ENCODE results near the gene BET1. TPM values are rescaled to one million over a fixed set of nuclear protein-coding genes. Genes with fewer than 3 reads are reported as not detected.
A peak's percentile ranks its signal among the peaks of the same experiment; 100 is the strongest.

The BET1 gene
- total and polyA plus RNA-seq, 9 of the 15 experiments (the other 6 are each of a cell fraction or from before 2014, with no cell fraction given), result 15.8 to 190 (median 37.8) TPM

DNA sequence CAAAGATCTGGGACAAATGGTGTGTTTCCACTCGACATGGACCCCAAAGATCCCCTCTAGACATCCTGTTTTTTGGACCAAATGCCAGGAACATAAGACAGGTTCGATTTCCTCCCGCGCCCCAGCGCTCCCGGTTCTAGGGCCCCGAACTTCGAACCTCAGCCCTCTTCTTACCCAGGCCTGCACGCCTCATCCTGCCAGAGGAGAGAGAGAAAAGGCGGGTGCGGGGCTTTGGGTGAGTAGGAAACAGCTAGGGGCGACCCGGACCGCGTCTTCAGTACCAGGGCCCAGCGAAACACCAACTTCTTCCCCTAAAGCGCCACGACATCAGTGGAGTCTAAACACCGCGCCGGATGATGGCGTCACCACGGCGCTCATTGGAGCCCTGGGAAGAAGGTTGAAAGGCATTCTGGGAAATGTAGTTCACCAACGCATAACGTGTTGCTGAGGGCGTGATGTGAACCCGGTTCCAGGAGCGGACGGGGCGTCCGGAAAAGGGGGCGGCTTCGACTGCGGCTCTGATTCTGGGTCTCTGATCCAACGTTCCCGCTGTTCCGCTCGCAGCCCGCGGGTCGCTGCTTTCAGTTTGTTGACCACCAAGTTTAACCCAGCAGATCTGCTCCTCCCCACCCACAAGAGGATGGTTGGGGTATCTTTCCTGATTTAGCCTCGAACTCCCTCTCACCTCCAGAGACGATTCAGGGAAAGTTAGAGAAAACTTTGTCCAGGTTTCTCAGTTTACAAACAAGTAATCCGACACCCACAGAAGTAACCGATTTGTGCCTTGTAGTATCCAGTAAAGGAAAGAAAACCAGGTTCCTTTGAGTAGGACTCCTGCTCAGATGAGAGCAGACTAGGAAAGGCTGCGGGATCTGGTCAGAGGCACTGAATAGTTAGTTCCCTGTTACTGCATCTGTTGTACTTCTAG, at the start of gene BET1 (continued):
- no peak for TF ChIP-seq ZNF75A (CRISPR knock-in tag; IDR thresholded peaks at IDR 0.05)
- no peak for TF ChIP-seq HNRNPK (IDR thresholded peaks at IDR 0.05; ENCODE audit: low read depth, low read length, poor library complexity, severe bottlenecking)
- TF ChIP-seq, protein P1, sequence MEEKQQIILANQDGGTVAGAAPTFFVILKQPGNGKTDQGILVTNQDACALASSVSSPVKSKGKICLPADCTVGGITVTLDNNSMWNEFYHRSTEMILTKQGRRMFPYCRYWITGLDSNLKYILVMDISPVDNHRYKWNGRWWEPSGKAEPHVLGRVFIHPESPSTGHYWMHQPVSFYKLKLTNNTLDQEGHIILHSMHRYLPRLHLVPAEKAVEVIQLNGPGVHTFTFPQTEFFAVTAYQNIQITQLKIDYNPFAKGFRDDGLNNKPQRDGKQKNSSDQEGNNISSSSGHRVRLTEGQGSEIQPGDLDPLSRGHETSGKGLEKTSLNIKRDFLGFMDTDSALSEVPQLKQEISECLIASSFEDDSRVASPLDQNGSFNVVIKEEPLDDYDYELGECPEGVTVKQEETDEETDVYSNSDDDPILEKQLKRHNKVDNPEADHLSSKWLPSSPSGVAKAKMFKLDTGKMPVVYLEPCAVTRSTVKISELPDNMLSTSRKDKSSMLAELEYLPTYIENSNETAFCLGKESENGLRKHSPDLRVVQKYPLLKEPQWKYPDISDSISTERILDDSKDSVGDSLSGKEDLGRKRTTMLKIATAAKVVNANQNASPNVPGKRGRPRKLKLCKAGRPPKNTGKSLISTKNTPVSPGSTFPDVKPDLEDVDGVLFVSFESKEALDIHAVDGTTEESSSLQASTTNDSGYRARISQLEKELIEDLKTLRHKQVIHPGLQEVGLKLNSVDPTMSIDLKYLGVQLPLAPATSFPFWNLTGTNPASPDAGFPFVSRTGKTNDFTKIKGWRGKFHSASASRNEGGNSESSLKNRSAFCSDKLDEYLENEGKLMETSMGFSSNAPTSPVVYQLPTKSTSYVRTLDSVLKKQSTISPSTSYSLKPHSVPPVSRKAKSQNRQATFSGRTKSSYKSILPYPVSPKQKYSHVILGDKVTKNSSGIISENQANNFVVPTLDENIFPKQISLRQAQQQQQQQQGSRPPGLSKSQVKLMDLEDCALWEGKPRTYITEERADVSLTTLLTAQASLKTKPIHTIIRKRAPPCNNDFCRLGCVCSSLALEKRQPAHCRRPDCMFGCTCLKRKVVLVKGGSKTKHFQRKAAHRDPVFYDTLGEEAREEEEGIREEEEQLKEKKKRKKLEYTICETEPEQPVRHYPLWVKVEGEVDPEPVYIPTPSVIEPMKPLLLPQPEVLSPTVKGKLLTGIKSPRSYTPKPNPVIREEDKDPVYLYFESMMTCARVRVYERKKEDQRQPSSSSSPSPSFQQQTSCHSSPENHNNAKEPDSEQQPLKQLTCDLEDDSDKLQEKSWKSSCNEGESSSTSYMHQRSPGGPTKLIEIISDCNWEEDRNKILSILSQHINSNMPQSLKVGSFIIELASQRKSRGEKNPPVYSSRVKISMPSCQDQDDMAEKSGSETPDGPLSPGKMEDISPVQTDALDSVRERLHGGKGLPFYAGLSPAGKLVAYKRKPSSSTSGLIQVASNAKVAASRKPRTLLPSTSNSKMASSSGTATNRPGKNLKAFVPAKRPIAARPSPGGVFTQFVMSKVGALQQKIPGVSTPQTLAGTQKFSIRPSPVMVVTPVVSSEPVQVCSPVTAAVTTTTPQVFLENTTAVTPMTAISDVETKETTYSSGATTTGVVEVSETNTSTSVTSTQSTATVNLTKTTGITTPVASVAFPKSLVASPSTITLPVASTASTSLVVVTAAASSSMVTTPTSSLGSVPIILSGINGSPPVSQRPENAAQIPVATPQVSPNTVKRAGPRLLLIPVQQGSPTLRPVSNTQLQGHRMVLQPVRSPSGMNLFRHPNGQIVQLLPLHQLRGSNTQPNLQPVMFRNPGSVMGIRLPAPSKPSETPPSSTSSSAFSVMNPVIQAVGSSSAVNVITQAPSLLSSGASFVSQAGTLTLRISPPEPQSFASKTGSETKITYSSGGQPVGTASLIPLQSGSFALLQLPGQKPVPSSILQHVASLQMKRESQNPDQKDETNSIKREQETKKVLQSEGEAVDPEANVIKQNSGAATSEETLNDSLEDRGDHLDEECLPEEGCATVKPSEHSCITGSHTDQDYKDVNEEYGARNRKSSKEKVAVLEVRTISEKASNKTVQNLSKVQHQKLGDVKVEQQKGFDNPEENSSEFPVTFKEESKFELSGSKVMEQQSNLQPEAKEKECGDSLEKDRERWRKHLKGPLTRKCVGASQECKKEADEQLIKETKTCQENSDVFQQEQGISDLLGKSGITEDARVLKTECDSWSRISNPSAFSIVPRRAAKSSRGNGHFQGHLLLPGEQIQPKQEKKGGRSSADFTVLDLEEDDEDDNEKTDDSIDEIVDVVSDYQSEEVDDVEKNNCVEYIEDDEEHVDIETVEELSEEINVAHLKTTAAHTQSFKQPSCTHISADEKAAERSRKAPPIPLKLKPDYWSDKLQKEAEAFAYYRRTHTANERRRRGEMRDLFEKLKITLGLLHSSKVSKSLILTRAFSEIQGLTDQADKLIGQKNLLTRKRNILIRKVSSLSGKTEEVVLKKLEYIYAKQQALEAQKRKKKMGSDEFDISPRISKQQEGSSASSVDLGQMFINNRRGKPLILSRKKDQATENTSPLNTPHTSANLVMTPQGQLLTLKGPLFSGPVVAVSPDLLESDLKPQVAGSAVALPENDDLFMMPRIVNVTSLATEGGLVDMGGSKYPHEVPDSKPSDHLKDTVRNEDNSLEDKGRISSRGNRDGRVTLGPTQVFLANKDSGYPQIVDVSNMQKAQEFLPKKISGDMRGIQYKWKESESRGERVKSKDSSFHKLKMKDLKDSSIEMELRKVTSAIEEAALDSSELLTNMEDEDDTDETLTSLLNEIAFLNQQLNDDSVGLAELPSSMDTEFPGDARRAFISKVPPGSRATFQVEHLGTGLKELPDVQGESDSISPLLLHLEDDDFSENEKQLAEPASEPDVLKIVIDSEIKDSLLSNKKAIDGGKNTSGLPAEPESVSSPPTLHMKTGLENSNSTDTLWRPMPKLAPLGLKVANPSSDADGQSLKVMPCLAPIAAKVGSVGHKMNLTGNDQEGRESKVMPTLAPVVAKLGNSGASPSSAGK (IDR thresholded peaks at IDR 0.05), result 0 out of 2 replicates have a peak, but pooled peaks have one; percentile 30
- no peak for TF ChIP-seq ZNF41 (CRISPR knock-in tag; conservative IDR thresholded peaks at IDR 0.05)
- peak; percentile 73 for TF ChIP-seq MYC (IDR thresholded peaks at IDR 0.05; ENCODE audit: low read depth, low read length)
- no peak for TF ChIP-seq MYC (CRISPR knock-in tag; IDR thresholded peaks at IDR 0.05; ENCODE audit: borderline replicate concordance, low read depth)
- no peak for TF ChIP-seq ERF (CRISPR knock-in tag; IDR thresholded peaks at IDR 0.05)
- no peak for TF ChIP-seq SAFB (IDR thresholded peaks at IDR 0.05; ENCODE audit: borderline replicate concordance, low read depth, low read length)
- TF ChIP-seq, protein P2, sequence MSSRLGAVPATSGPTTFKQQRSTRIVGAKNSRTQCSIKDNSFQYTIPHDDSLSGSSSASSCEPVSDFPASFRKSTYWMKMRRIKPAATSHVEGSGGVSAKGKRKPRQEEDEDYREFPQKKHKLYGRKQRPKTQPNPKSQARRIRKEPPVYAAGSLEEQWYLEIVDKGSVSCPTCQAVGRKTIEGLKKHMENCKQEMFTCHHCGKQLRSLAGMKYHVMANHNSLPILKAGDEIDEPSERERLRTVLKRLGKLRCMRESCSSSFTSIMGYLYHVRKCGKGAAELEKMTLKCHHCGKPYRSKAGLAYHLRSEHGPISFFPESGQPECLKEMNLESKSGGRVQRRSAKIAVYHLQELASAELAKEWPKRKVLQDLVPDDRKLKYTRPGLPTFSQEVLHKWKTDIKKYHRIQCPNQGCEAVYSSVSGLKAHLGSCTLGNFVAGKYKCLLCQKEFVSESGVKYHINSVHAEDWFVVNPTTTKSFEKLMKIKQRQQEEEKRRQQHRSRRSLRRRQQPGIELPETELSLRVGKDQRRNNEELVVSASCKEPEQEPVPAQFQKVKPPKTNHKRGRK (tag; IDR thresholded peaks at IDR 0.05), result no peak
- TF ChIP-seq, protein P3, sequence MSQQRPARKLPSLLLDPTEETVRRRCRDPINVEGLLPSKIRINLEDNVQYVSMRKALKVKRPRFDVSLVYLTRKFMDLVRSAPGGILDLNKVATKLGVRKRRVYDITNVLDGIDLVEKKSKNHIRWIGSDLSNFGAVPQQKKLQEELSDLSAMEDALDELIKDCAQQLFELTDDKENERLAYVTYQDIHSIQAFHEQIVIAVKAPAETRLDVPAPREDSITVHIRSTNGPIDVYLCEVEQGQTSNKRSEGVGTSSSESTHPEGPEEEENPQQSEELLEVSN (IDR thresholded peaks at IDR 0.05; ENCODE audit: borderline replicate concordance in 1 of 2, extremely low read depth in 1 of 2, insufficient read depth in 1 of 2, insufficient read length in 1 of 2, low read depth in 1 of 2, low read length in 1 of 2, poor library complexity in 1 of 2, severe bottlenecking in 1 of 2), result peak in 1 of 2 experiments; percentile 61
- TF ChIP-seq CCAR2 (IDR thresholded peaks at IDR 0.05; ENCODE audit: low read depth, low read length), result no peak
